ENCODE results near the gene PCDHGA11.
"Not testable (repeated sequence)": the region's sequence is repeated elsewhere in the genome, so short reads cannot be mapped to it uniquely, and the experiment has no call there.

PCDHGA11 gene

DNA sequence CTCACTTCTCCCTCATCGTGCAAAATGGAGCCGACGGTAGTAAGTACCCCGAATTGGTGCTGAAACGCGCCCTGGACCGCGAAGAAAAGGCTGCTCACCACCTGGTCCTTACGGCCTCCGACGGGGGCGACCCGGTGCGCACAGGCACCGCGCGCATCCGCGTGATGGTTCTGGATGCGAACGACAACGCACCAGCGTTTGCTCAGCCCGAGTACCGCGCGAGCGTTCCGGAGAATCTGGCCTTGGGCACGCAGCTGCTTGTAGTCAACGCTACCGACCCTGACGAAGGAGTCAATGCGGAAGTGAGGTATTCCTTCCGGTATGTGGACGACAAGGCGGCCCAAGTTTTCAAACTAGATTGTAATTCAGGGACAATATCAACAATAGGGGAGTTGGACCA, 10.4 kb downstream of the PCDHGA11 start:
- TF ChIP-seq, protein P1, sequence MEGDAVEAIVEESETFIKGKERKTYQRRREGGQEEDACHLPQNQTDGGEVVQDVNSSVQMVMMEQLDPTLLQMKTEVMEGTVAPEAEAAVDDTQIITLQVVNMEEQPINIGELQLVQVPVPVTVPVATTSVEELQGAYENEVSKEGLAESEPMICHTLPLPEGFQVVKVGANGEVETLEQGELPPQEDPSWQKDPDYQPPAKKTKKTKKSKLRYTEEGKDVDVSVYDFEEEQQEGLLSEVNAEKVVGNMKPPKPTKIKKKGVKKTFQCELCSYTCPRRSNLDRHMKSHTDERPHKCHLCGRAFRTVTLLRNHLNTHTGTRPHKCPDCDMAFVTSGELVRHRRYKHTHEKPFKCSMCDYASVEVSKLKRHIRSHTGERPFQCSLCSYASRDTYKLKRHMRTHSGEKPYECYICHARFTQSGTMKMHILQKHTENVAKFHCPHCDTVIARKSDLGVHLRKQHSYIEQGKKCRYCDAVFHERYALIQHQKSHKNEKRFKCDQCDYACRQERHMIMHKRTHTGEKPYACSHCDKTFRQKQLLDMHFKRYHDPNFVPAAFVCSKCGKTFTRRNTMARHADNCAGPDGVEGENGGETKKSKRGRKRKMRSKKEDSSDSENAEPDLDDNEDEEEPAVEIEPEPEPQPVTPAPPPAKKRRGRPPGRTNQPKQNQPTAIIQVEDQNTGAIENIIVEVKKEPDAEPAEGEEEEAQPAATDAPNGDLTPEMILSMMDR (IDR thresholded peaks at IDR 0.05; ENCODE audit: low read depth, low read length): no peak
- DNase-seq (ENCODE audit: extremely low read depth, low read depth): no peak

DNA sequence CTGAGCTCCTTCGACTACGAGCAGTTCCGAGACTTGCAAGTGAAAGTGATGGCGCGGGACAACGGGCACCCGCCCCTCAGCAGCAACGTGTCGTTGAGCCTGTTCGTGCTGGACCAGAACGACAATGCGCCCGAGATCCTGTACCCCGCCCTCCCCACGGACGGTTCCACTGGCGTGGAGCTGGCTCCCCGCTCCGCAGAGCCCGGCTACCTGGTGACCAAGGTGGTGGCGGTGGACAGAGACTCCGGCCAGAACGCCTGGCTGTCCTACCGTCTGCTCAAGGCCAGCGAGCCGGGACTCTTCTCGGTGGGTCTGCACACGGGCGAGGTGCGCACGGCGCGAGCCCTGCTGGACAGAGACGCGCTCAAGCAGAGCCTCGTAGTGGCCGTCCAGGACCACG, 11.5 kb downstream of the PCDHGA11 start:
- not testable (repeated sequence) for DNase-seq (ENCODE audit: extremely low read depth, low read depth)

DNA sequence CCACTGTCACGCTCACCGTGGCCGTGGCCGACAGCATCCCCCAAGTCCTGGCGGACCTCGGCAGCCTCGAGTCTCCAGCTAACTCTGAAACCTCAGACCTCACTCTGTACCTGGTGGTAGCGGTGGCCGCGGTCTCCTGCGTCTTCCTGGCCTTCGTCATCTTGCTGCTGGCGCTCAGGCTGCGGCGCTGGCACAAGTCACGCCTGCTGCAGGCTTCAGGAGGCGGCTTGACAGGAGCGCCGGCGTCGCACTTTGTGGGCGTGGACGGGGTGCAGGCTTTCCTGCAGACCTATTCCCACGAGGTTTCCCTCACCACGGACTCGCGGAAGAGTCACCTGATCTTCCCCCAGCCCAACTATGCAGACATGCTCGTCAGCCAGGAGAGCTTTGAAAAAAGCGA, 11.9 kb downstream of the PCDHGA11 start:
- not testable (repeated sequence) for DNase-seq (ENCODE audit: extremely low read depth, low read depth)

DNA sequence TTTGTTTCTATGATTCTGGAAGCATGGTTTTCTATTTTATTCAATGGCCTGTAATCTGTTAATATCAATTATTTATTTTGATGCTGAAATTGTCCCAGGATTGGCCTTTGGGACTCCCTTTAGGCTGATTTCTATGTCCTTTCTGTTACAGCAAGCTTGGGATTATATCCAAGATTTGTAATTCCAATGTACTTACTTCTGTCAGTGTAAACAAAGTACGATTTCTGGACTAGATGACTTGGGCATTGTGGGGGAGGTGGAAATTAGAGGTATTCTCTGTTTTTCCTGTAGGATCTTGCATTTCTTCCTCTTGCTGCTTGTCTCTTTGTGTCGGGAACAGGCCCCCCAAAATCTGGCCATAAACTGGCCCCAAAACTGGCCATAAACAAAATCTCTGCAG, 13.2 kb downstream of the PCDHGA11 start:
- TF ChIP-seq, protein P1 (IDR thresholded peaks at IDR 0.05; ENCODE audit: low read depth, low read length): no peak
- DNase-seq (ENCODE audit: extremely low read depth, low read depth): no peak

DNA sequence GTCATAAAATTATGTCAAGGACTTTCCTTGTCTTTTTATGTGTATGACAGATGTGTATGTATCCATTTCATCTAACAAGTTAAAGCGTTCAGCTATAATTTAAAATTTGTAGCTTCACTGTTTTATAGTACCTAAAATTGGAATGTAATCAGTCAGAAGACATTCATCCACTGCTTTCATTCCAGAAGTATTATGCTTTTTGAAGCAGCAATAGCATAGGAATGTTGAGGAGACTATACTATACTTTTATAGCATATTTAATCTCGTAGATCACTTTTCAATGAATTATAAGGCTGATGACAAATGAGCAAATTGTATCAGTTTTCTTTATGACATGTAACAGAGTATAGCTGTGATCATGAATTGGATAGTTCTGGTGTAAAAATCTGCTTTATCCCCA, 16.4 kb downstream of the PCDHGA11 start:
- TF ChIP-seq, protein P1 (IDR thresholded peaks at IDR 0.05; ENCODE audit: low read depth, low read length): no peak
- DNase-seq (ENCODE audit: extremely low read depth, low read depth): no peak

DNA sequence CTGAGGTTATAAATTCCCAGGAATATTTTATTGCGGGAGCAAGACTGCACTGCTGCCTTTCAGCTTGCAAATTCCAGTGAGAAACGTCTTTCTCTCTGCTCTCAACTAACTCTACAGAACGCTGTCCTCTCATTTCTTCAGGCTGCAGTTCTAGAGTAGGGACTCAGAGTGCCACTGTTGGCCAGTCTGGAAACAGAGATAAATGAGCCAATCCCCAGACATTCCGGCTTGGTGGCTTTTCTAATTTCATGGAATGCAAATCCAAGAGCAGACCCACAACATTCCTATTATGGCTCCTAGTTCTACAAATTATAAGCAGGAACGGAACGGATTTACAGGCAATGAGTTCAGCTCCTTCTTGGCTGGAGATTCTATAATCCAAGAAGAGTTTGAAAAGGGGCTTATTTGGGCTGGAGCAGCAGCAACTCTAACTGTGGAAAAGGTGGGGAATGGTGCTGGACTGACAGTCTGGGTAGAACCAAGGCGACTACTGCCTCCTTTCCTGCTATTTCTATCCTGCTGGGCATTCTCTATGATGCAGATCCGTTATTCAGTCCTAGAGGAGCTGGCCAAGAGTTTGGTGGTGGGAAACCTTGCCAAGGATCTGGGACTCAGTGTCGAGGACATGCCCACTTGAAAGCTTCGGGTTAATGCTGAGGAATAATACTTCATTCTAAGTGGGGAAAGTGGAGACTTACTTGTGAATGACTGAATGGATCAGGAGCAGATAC, 18.7 kb downstream of the PCDHGA11 start:
- TF ChIP-seq, protein P1 (IDR thresholded peaks at IDR 0.05; ENCODE audit: low read depth, low read length): no peak
- DNase-seq (ENCODE audit: extremely low read depth, low read depth): no peak

DNA sequence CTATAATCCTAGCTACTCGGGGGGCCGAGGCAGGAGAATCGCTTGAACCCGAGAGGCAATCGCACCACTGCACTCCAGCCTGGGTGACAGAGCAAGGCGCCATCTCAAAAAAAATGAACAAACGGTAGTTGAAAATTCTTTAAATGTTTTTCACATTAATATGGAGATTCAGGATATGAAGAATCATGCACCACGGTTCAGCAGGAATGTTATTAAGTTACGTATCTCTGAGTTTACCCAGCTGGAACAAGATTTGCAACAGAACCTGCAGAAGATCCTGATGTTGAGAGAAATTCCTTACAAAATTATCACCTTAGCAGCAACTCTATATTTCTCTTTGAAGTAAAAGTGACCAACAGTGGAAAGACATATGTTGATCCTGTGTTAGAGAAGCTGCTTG, 19.5 kb downstream of the PCDHGA11 start:
- TF ChIP-seq, protein P1 (IDR thresholded peaks at IDR 0.05; ENCODE audit: low read depth, low read length): no peak
- no peak for DNase-seq (ENCODE audit: extremely low read depth, low read depth)

DNA sequence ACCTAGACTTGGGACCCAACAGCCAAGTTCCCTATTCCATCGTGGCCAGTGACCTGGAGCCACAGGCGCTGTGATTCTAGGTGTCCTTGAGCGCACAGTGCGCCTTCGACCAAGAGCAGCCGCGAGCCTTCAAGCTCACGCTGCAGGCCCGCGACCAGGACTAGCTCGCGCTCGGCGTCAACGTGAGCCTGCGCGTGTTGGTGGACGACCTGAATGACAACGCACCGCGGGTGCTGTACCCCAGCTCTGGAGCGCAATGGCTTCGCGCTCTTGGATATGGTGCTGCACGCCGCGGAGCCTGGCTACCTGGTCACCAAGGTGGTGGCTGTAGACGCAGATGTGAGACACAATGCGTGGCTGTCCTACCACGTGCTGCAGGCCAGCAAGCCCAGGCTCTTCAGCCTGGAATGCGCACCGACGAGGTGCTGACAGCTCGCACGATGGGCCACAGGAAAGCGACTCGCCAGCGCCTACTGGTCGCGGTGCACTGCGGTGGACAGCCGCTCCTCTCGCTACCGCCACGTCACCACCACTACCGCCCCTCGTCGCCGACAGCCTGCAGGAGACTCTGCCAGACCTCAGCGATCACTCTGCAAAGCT, 20.8 kb downstream of the PCDHGA11 start:
- TF ChIP-seq, protein P1 (IDR thresholded peaks at IDR 0.05; ENCODE audit: low read depth, low read length): no peak
- DNase-seq (ENCODE audit: extremely low read depth, low read depth): no peak

Data from AG09319 (cell line).